Naive thymus-derived CD4-positive, alpha-beta T cell (primary cell): ENCODE measurements around the gene IFNGR1. TPM values are rescaled to one million over a fixed set of nuclear protein-coding genes. Genes with fewer than 3 reads are reported as not detected.
"Not testable (repeated sequence)": the region's sequence is repeated elsewhere in the genome, so short reads cannot be mapped to it uniquely, and the experiment has no call there.

ENCODE experiments used
- ATAC-seq: fragments of 150-1000 bp; cut with Tn5 transposase; 2 replicates; pipeline ENCODE4 v1.10.0; 2021; ENCODE audit warnings: mild to moderate bottlenecking, moderate library complexity
- CTCF ChIA-PET: fragments of 350-600 bp; sonication (Branson Sonifier 250); formaldehyde crosslinking; loops from one replicate; lab custom pipeline; 2021; ENCODE audit warnings: antibody characterized with exemption; lab: Charles Lee
- POLR2A ChIA-PET: fragments of 350-600 bp; sonication (Branson Sonifier 250); formaldehyde crosslinking; loops from one replicate; lab custom pipeline; 2021; ENCODE audit warnings: antibody characterized with exemption, inconsistent platforms; lab: Charles Lee
- DNase-seq, 9 donors: peaks; one replicate each; pipeline versions ENCODE4 v3.0.0 to v3.0.0-alpha.2; 2020 to 2022; ENCODE audit warnings: mixed read lengths in 1 of 9
- H3K27ac ChIP-seq: one replicate; pipeline ENCODE4 v1.7.0; 2013; ENCODE audit warnings: mild to moderate bottlenecking, low read depth, low read length, moderate library complexity
- H3K27me3 ChIP-seq, 2 donors: one replicate each; pipeline ENCODE4 v1.7.0; 2013; ENCODE audit warnings: low read length in 2 of 2, mild to moderate bottlenecking in 2 of 2, moderate library complexity in 2 of 2; ENCODE audit not compliant: control insufficient read depth in 2 of 2, insufficient read depth in 2 of 2
- H3K36me3 ChIP-seq, 3 experiments: 1 replicate in 2 of 3; 2 replicates in 1 of 3; pipeline ENCODE4 v1.7.0; 2013; ENCODE audit warnings: low read length in 3 of 3, mild to moderate bottlenecking in 3 of 3, moderate library complexity in 1 of 3; ENCODE audit not compliant: insufficient read depth in 3 of 3, control insufficient read depth in 2 of 3
- H3K4me1 ChIP-seq, 2 donors: one replicate each; pipeline ENCODE4 v1.7.0; 2013; ENCODE audit warnings: low read length in 2 of 2, mild to moderate bottlenecking in 2 of 2, moderate library complexity in 1 of 2; ENCODE audit not compliant: control insufficient read depth in 2 of 2, insufficient read depth in 2 of 2
- H3K4me3 ChIP-seq: 2 replicates; pipeline ENCODE4 v1.7.0; 2013; ENCODE audit warnings: mild to moderate bottlenecking, low read length
- H3K9me3 ChIP-seq, 3 experiments: 1 replicate in 2 of 3; 2 replicates in 1 of 3; pipeline ENCODE4 v1.7.0; 2013; ENCODE audit warnings: low read length in 3 of 3; ENCODE audit not compliant: control insufficient read depth in 2 of 3
- H3K27ac Mint-ChIP-seq, 9 donors: one replicate each; pipeline ENCODE4 v1.8.0; 2020 to 2022; ENCODE audit warnings: mixed read lengths in 9 of 9, mild to moderate bottlenecking in 8 of 9, moderate library complexity in 5 of 9, inconsistent platforms in 2 of 9
- H3K27me3 Mint-ChIP-seq, 5 donors: one replicate each; pipeline ENCODE4 v1.8.0; 2021 to 2022; ENCODE audit warnings: mixed read lengths in 5 of 5, mild to moderate bottlenecking in 1 of 5
- H3K36me3 Mint-ChIP-seq, 5 donors: one replicate each; pipeline ENCODE4 v1.8.0; 2020 to 2022; ENCODE audit warnings: mixed read lengths in 5 of 5, mild to moderate bottlenecking in 3 of 5, inconsistent platforms in 1 of 5
- H3K4me1 Mint-ChIP-seq, 7 donors: one replicate each; pipeline ENCODE4 v1.8.0; 2020 to 2022; ENCODE audit warnings: mixed read lengths in 7 of 7, mild to moderate bottlenecking in 3 of 7, inconsistent platforms in 1 of 7
- H3K4me3 Mint-ChIP-seq, 10 donors: one replicate each; pipeline ENCODE4 v1.8.0; 2020 to 2022; ENCODE audit warnings: mild to moderate bottlenecking in 10 of 10, mixed read lengths in 10 of 10, moderate library complexity in 6 of 10, inconsistent platforms in 2 of 10
- H3K9me3 Mint-ChIP-seq, 11 donors: one replicate each; pipeline ENCODE4 v1.8.0; 2020 to 2022; ENCODE audit warnings: mixed read lengths in 11 of 11, mild to moderate bottlenecking in 4 of 11, inconsistent platforms in 1 of 11, moderate library complexity in 1 of 11
- intact Hi-C, 2 donors: fragments of 100-400 bp; cut with micrococcal nuclease; formaldehyde crosslinking; loops; one replicate each; pipeline ENCODE4 v1.15.1; 2023
- polyA plus RNA-seq, 2 donors: library from polyadenylated mRNA; unstranded; fragments of 300-500 nt; fragmentation: Illumina TruSeq; gene quantifications; one replicate each; pipeline ENCODE4 v1.2.3, GENCODE V29; 2021
- total RNA-seq, 6 experiments: library from RNA in 5 of 6; stranded (reverse) in 5 of 6; gene quantifications; 1 replicate in 5 of 6; 2 replicates in 1 of 6; pipeline ENCODE4 v1.2.3 and lab custom pipeline; 2021 to 2026

The IFNGR1 gene
- total and polyA plus RNA-seq, 7 experiments from 2014 or later = 27.9 to 90.7 (median 31.3) TPM

DNA sequence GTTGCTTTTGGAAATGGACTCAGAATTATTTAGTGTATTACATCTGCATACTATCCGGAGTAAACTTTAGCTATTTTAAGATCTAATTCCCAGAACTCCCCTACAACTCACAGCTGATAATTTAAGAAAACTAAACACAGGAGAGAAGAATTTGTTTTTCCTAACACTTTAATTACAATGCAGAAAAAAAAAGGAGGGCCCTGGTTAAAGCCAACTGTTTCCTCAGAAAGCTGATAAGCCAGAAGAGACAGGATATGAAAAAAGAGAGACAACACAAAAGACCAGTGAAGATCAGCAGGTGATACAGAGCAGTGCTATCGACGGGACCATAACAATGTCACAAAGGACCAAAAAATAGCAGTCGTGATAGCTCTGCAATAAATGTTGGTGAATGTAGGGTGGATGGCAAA is 5.8 kb downstream of the IFNGR1 start:
- H3K9me3 ChIP-seq = no peaks in the 10 kb centered on the region
- CTCF ChIA-PET = no interaction called here
- Mint-ChIP-seq H3K36me3 (peaks cover 6 to 58% (median 31%) of the 10 kb centered on the region in 5 donors), H3K27me3 (no peaks in the 10 kb centered on the region), H3K27ac (peak overlapping the region in 1 of 9 donors; percentile 56), H3K4me3 (peak overlapping the region in 4 of 10 donors; percentile 6 to 42 (median 8)), H3K9me3 (peaks cover 0 to 18% (median 3%) of the 10 kb centered on the region in 11 donors), H3K4me1 (peaks cover 37 to 89% (median 61%) of the 10 kb centered on the region in 7 donors)
- H3K27ac ChIP-seq = no peak overlapping the region
- no peak for DNase-seq
- no peaks in the 10 kb centered on the region for H3K36me3 ChIP-seq
- no peak for ATAC-seq
- H3K4me1 ChIP-seq = peaks cover 21 to 41% of the 10 kb centered on the region in 2 donors
- H3K27me3 ChIP-seq = no peaks in the 10 kb centered on the region
- intact Hi-C loops = loop anchor here in 1 of 2 donors (10.0 kb wide), 1 partner anchor 1561 kb away; the partner anchor contains the start of gene CCDC28A
- no peak overlapping the region for H3K4me3 ChIP-seq
- POLR2A ChIA-PET = interaction anchor here (0.6 kb wide), 1 partner anchor 12 kb away, joined by 3 read pairs; no protein-coding TSS in a partner anchor

DNA sequence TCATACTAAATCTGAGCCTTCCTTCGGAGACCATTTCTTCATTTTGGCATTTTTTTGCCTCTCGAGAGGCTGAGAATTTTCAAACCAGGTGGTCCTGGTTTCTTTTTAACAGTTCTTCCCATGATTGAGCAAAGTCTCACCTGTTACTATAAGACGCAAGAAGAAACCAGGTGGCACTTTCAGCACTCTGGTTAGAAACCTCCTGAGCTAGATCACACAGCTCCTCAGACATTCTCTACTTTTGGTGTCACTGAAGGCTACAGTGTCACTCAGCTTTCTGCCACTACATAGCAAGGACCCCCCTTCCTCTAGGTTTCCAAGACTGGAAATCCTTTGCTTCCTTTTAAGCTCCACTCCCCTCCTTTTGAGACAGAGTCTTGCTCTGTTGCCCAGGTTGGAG is 7.3 kb downstream of the IFNGR1 start:
- DNase-seq = no peak
- peaks cover 12 to 30% of the 10 kb centered on the region in 2 donors for H3K4me1 ChIP-seq
- no peak overlapping the region for H3K27ac ChIP-seq
- H3K4me3 ChIP-seq = no peak overlapping the region
- H3K27me3 ChIP-seq = no peaks in the 10 kb centered on the region
- no peaks in the 10 kb centered on the region for H3K36me3 ChIP-seq
- Mint-ChIP-seq H3K4me1 (peaks cover 25 to 83% (median 55%) of the 10 kb centered on the region in 7 donors), H3K27ac (peak overlapping the region in 1 of 9 donors; percentile 27), H3K27me3 (no peaks in the 10 kb centered on the region), H3K9me3 (peaks cover 0 to 25% (median 3%) of the 10 kb centered on the region in 11 donors), H3K4me3 (no peak overlapping the region), H3K36me3 (peaks cover 6 to 66% (median 40%) of the 10 kb centered on the region in 5 donors)
- POLR2A ChIA-PET = no interaction called here
- no peak for ATAC-seq
- intact Hi-C loops = loop anchor here in 1 of 2 donors (10.0 kb wide), 1 partner anchor 1563 kb away; the partner anchor contains the start of gene CCDC28A
- CTCF ChIA-PET = no interaction called here
- H3K9me3 ChIP-seq = no peaks in the 10 kb centered on the region

DNA sequence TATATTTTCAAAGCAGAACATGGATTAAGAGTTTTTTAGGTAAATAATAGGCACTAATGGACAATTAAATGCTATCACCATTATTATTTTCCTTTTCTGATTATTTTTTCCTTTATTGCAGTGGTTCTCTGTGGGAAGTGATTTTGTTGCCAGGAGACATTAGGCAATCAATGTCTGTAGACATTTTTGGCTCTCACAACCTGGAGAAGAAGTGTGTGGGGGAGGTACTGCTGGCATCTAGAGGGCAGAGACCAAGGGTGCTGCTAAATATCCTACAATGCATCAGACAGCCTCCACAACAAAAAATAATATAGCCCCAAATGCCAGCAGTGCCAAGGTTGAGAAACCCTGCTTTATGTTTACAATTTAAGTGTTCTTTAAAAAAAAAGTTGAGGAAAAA is 8.3 kb downstream of the IFNGR1 start:
- peaks cover 10 to 69% (median 43%) of the 10 kb centered on the region in 5 donors for H3K36me3 Mint-ChIP-seq
- H3K27me3 ChIP-seq = no peaks in the 10 kb centered on the region
- H3K4me3 Mint-ChIP-seq = no peak overlapping the region
- intact Hi-C loops = loop anchor here in 1 of 2 donors (10.0 kb wide), 1 partner anchor 1564 kb away; the partner anchor contains the start of gene CCDC28A
- peaks cover 19 to 77% (median 51%) of the 10 kb centered on the region in 7 donors for H3K4me1 Mint-ChIP-seq
- no peaks in the 10 kb centered on the region for H3K9me3 ChIP-seq
- CTCF ChIA-PET = no interaction called here
- H3K9me3 Mint-ChIP-seq = peaks cover 0 to 25% (median 3%) of the 10 kb centered on the region in 11 donors
- H3K27ac ChIP-seq = no peak overlapping the region
- no peak overlapping the region for H3K4me3 ChIP-seq
- H3K27ac Mint-ChIP-seq = no peak overlapping the region
- DNase-seq (no peak), ATAC-seq (no peak)
- POLR2A ChIA-PET = interaction anchor here (0.6 kb wide), 1 partner anchor 349 kb away, joined by 3 read pairs; no protein-coding TSS in a partner anchor
- H3K4me1 ChIP-seq = peaks cover 12 to 23% of the 10 kb centered on the region in 2 donors
- H3K27me3 Mint-ChIP-seq = no peaks in the 10 kb centered on the region
- peaks cover 0 to 5% (median 0%) of the 10 kb centered on the region in 3 experiments for H3K36me3 ChIP-seq

DNA sequence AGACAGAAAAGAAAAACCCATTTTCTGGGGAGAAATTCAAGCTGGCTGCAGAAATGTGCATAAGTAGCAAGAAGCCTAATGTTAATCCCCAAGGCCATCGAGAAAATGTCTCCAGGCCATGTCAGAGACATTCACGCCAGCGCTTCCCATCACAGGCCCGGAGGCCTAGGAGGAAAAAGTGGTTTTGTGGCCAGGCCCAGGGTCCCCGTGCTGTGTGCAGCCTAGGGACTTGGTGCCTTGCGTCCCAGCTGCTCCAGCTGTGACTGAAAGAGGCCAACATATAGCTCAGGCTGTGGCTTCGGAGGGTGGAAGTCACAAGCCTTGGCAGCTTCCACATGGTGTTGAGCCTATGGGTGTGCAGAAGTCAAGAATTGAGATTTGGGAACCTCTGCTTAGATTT is 10.9 kb downstream of the IFNGR1 start:
- no peak overlapping the region for H3K27ac Mint-ChIP-seq
- no peaks in the 10 kb centered on the region for H3K27me3 Mint-ChIP-seq
- H3K9me3 Mint-ChIP-seq = peaks cover 0 to 19% (median 3%) of the 10 kb centered on the region in 11 donors
- no peak for DNase-seq
- Histone ChIP-seq H3K9me3 (no peaks in the 10 kb centered on the region), H3K27me3 (no peaks in the 10 kb centered on the region), H3K4me1 (peaks cover 2 to 5% of the 10 kb centered on the region in 2 donors), H3K27ac (no peak overlapping the region), H3K36me3 (peaks cover 0 to 21% (median 17%) of the 10 kb centered on the region in 3 experiments), H3K4me3 (no peak overlapping the region)
- ChIA-PET CTCF (interaction anchor here (0.6 kb wide), 1 partner anchor 676 kb away, joined by 4 read pairs; no protein-coding TSS in a partner anchor), POLR2A (no interaction called here)
- H3K4me3 Mint-ChIP-seq = no peak overlapping the region
- H3K36me3 Mint-ChIP-seq = peaks cover 21 to 69% (median 58%) of the 10 kb centered on the region in 5 donors
- ATAC-seq = no peak
- peaks cover 12 to 51% (median 33%) of the 10 kb centered on the region in 7 donors for H3K4me1 Mint-ChIP-seq
- intact Hi-C loops = no loop called here

- intact Hi-C loops, ATAC-seq, H3K27me3 ChIP-seq, H3K27ac Mint-ChIP-seq, CTCF ChIA-PET, POLR2A ChIA-PET, H3K4me1 ChIP-seq, H3K9me3 ChIP-seq, DNase-seq, H3K27ac ChIP-seq, H3K4me3 Mint-ChIP-seq, H3K27me3 Mint-ChIP-seq, H3K4me3 ChIP-seq: not testable (repeated sequence)
- H3K4me1 Mint-ChIP-seq = peaks cover 7 to 45% (median 27%) of the 10 kb centered on the region in 7 donors
- H3K36me3 ChIP-seq = peaks cover 0 to 25% (median 18%) of the 10 kb centered on the region in 3 experiments
- peaks cover 0 to 17% (median 3%) of the 10 kb centered on the region in 11 donors for H3K9me3 Mint-ChIP-seq
- peaks cover 22 to 69% (median 57%) of the 10 kb centered on the region in 5 donors for H3K36me3 Mint-ChIP-seq
Observed at GRCh38 chr6:137207457-137207856, 11.7 kb downstream of the IFNGR1 start.

GRCh38 chr6:137206577-137206976 is 12.6 kb downstream of the IFNGR1 start:
- Mint-ChIP-seq H3K36me3 (peaks cover 22 to 65% (median 57%) of the 10 kb centered on the region in 5 donors), H3K9me3 (peaks cover 0 to 17% (median 3%) of the 10 kb centered on the region in 11 donors), H3K27ac (no peak overlapping the region), H3K27me3 (no peaks in the 10 kb centered on the region), H3K4me3 (no peak overlapping the region), H3K4me1 (peaks cover 7 to 39% (median 21%) of the 10 kb centered on the region in 7 donors)
- intact Hi-C loops = no loop called here
- no peaks in the 10 kb centered on the region for H3K9me3 ChIP-seq
- no peak overlapping the region for H3K4me3 ChIP-seq
- no peak overlapping the region for H3K27ac ChIP-seq
- peaks cover 0 to 7% of the 10 kb centered on the region in 2 donors for H3K4me1 ChIP-seq
- peaks cover 0 to 29% (median 18%) of the 10 kb centered on the region in 3 experiments for H3K36me3 ChIP-seq
- ChIA-PET POLR2A (no interaction called here), CTCF (no interaction called here)
- DNase-seq (no peak), ATAC-seq (no peak)
- no peaks in the 10 kb centered on the region for H3K27me3 ChIP-seq
